GM19043 (cell line): ENCODE results near the gene CPEB3.
"Not testable (repeated sequence)": the region's sequence is repeated elsewhere in the genome, so short reads cannot be mapped to it uniquely, and the experiment has no call there.

Experiments used
- ATAC-seq: cut with Tn5 transposase; IDR thresholded peaks from one replicate; pipeline ENCODE4 v1.9.1; 2021; ENCODE audit warnings: low read depth; ENCODE audit not compliant: unreplicated experiment

CPEB3 gene

GRCh38 chr10:92052741-92053140, 238.1 kb downstream of the CPEB3 start:
- ATAC-seq, result no peak

GRCh38 chr10:92052088-92052487, 238.8 kb downstream of the CPEB3 start:
- no peak for ATAC-seq

- ATAC-seq, result no peak
Observed at GRCh38 chr10:92047215-92047614, 243.7 kb downstream of the CPEB3 start.

- ATAC-seq, result no peak
Observed at GRCh38 chr10:92045641-92046106, 245.2 kb downstream of the CPEB3 start.

GRCh38 chr10:92042541-92042940, 248.3 kb downstream of the CPEB3 start:
- no peak for ATAC-seq

GRCh38 chr10:92038949-92039348, 251.9 kb downstream of the CPEB3 start:
- no peak for ATAC-seq

- ATAC-seq, result not testable (repeated sequence)
Observed at GRCh38 chr10:92033070-92033469, 257.8 kb downstream of the CPEB3 start.

GRCh38 chr10:92031580-92031979, 259.3 kb downstream of the CPEB3 start:
- ATAC-seq, result no peak

GRCh38 chr10:92027141-92027540, 263.7 kb downstream of the CPEB3 start:
- ATAC-seq, result no peak

GRCh38 chr10:92025340-92025739, 265.5 kb downstream of the CPEB3 start:
- ATAC-seq, result not testable (repeated sequence)

GRCh38 chr10:92024700-92025099, 266.2 kb downstream of the CPEB3 start:
- ATAC-seq, result no peak

- ATAC-seq, result no peak
Observed at GRCh38 chr10:92014620-92015019, 276.3 kb downstream of the CPEB3 start.

- no peak for ATAC-seq
Observed at GRCh38 chr10:92011560-92012214, 279.2 kb downstream of the CPEB3 start.

GRCh38 chr10:92010047-92010735, 280.7 kb downstream of the CPEB3 start:
- no peak for ATAC-seq

GRCh38 chr10:92009445-92009844, 281.4 kb downstream of the CPEB3 start:
- no peak for ATAC-seq

- no peak for ATAC-seq
Observed at GRCh38 chr10:92005978-92006377, 284.9 kb downstream of the CPEB3 start.

- ATAC-seq, result no peak
Observed at GRCh38 chr10:92003258-92003657, 287.6 kb downstream of the CPEB3 start.

- ATAC-seq, result no peak
Observed at GRCh38 chr10:92001995-92002394, 288.9 kb downstream of the CPEB3 start.

- no peak for ATAC-seq
Observed at GRCh38 chr10:92001581-92001980, 289.3 kb downstream of the CPEB3 start.
